ENCODE results near the gene SOS2. TPM values are rescaled to one million over a fixed set of nuclear protein-coding genes. Genes with fewer than 3 reads are reported as not detected.

Gene SOS2
- total RNA-seq, 4 donors from 2014 or later = 13.8 to 29.6 (median 18.6) TPM

- H3K9me3 ChIP-seq = no peaks in the 10 kb centered on the region
- intact Hi-C loops (cut with DNase I) = no loop called here
- no peak overlapping the region for H3K4me3 ChIP-seq
- H3K27ac ChIP-seq = no peak overlapping the region
- H3K4me1 ChIP-seq = peaks cover 0 to 24% (median 7%) of the 10 kb centered on the region in 3 donors
- WGBS, 2 donors = 65 to 88% methylated on average over 1 of the region's 1 CpG
- H3K27me3 ChIP-seq = no peaks in the 10 kb centered on the region
- H3K36me3 ChIP-seq = no peaks in the 10 kb centered on the region
- no peak for DNase-seq
- TF ChIP-seq POLR2A (IDR thresholded peaks at IDR 0.05) = no peak
These were observed 9.2 kb downstream of the SOS2 start for GRCh38 chr14:50222055-50222613.

GRCh38 chr14:50218501-50218900, 12.9 kb downstream of the SOS2 start:
- no peaks in the 10 kb centered on the region for H3K36me3 ChIP-seq
- H3K4me1 ChIP-seq = peaks cover 5 to 28% (median 8%) of the 10 kb centered on the region in 3 donors
- DNase-seq = no peak
- 85 to 91% methylated on average over 5 of the region's 5 CpGs for WGBS, 2 donors
- TF ChIP-seq CTCF (IDR thresholded peaks at IDR 0.05) = no peak
- TF ChIP-seq POLR2A (IDR thresholded peaks at IDR 0.05) = no peak
- no peak overlapping the region for H3K4me3 ChIP-seq
- H3K27me3 ChIP-seq = no peaks in the 10 kb centered on the region
- intact Hi-C loops (cut with DNase I) = no loop called here
- H3K27ac ChIP-seq = no peak overlapping the region
- no peaks in the 10 kb centered on the region for H3K9me3 ChIP-seq

- Histone ChIP-seq H3K27me3 (no peaks in the 10 kb centered on the region), H3K4me3 (no peak overlapping the region), H3K4me1 (peaks cover 5 to 37% (median 8%) of the 10 kb centered on the region in 3 donors), H3K9me3 (no peaks in the 10 kb centered on the region), H3K36me3 (no peaks in the 10 kb centered on the region), H3K27ac (no peak overlapping the region)
- DNase-seq = no peak
- intact Hi-C loops (cut with DNase I) = no loop called here
- TF ChIP-seq CTCF (IDR thresholded peaks at IDR 0.05) (no peak), POLR2A (IDR thresholded peaks at IDR 0.05) (no peak)
- 31 to 48% methylated on average over 2 of the region's 2 CpGs for WGBS, 2 donors
These were observed 16.0 kb downstream of the SOS2 start for GRCh38 chr14:50215416-50215815.

GRCh38 chr14:50213795-50214194, 17.6 kb downstream of the SOS2 start:
- 52 to 63% methylated on average over 2 of the region's 2 CpGs for WGBS, 2 donors
- Histone ChIP-seq H3K4me3 (no peak overlapping the region), H3K27me3 (no peaks in the 10 kb centered on the region), H3K36me3 (no peaks in the 10 kb centered on the region), H3K27ac (no peak overlapping the region), H3K9me3 (no peaks in the 10 kb centered on the region), H3K4me1 (peaks cover 5 to 37% (median 8%) of the 10 kb centered on the region in 3 donors)
- no peak for DNase-seq
- intact Hi-C loops (cut with DNase I) = no loop called here
- TF ChIP-seq POLR2A (IDR thresholded peaks at IDR 0.05) = no peak
- no peak for TF ChIP-seq CTCF (IDR thresholded peaks at IDR 0.05)

- TF ChIP-seq CTCF (IDR thresholded peaks at IDR 0.05) = no peak
- no peak for TF ChIP-seq POLR2A (IDR thresholded peaks at IDR 0.05)
- no peaks in the 10 kb centered on the region for H3K27me3 ChIP-seq
- DNase-seq = no peak
- 49 to 50% methylated on average over 3 of the region's 3 CpGs for WGBS, 2 donors
- H3K36me3 ChIP-seq = no peaks in the 10 kb centered on the region
- peaks cover 5 to 37% (median 8%) of the 10 kb centered on the region in 3 donors for H3K4me1 ChIP-seq
- no peak overlapping the region for H3K4me3 ChIP-seq
- intact Hi-C loops (cut with DNase I) = no loop called here
- H3K27ac ChIP-seq = no peak overlapping the region
- no peaks in the 10 kb centered on the region for H3K9me3 ChIP-seq
These were observed 18.7 kb downstream of the SOS2 start for GRCh38 chr14:50212726-50213125.

GRCh38 chr14:50210074-50210473, 21.3 kb downstream of the SOS2 start:
- intact Hi-C loops (cut with DNase I) = no loop called here
- H3K9me3 ChIP-seq = no peaks in the 10 kb centered on the region
- H3K27ac ChIP-seq = no peak overlapping the region
- no peaks in the 10 kb centered on the region for H3K36me3 ChIP-seq
- H3K4me1 ChIP-seq = peaks cover 0 to 21% (median 1%) of the 10 kb centered on the region in 3 donors
- no peak for DNase-seq
- no peaks in the 10 kb centered on the region for H3K27me3 ChIP-seq
- 78 to 88% methylated on average over 1 of the region's 1 CpG for WGBS, 2 donors
- no peak overlapping the region for H3K4me3 ChIP-seq
- no peak for TF ChIP-seq CTCF (IDR thresholded peaks at IDR 0.05)
- no peak for TF ChIP-seq POLR2A (IDR thresholded peaks at IDR 0.05)
